Subcutaneous abdominal adipose tissue (tissue), 5 donors: ENCODE results near the gene CDK6.
A peak's percentile ranks its signal among the peaks of the same experiment; 100 is the strongest.

ENCODE experiments used
- H3K27ac ChIP-seq: one replicate; pipeline ENCODE4 v1.7.0; 2013; ENCODE audit warnings: low read depth, mild to moderate bottlenecking, inconsistent platforms, low read length, moderate library complexity
- H3K27me3 ChIP-seq, 5 donors: one replicate each; pipeline ENCODE4 v1.7.0; 2013; ENCODE audit warnings: low read length in 5 of 5, inconsistent platforms in 1 of 5; ENCODE audit not compliant: control insufficient read depth in 5 of 5, insufficient read depth in 4 of 5
- H3K36me3 ChIP-seq, 5 donors: one replicate each; pipeline ENCODE4 v1.7.0; 2013; ENCODE audit warnings: low read length in 5 of 5; ENCODE audit not compliant: control insufficient read depth in 5 of 5, insufficient read depth in 5 of 5
- H3K4me1 ChIP-seq, 5 donors: one replicate each; pipeline ENCODE4 v1.7.0; 2013; ENCODE audit warnings: low read length in 5 of 5, mild to moderate bottlenecking in 3 of 5, moderate library complexity in 1 of 5; ENCODE audit not compliant: control insufficient read depth in 5 of 5, insufficient read depth in 5 of 5
- H3K4me3 ChIP-seq, 5 donors: one replicate each; pipeline ENCODE4 v1.7.0; 2013; ENCODE audit warnings: low read length in 5 of 5, low read depth in 1 of 5
- H3K9ac ChIP-seq, 5 donors: one replicate each; pipeline ENCODE4 v1.7.0; 2013; ENCODE audit warnings: low read length in 5 of 5, mild to moderate bottlenecking in 4 of 5, moderate library complexity in 3 of 5
- H3K9me3 ChIP-seq, 5 donors: one replicate each; pipeline ENCODE4 v1.7.0; 2013; ENCODE audit warnings: low read length in 5 of 5; ENCODE audit not compliant: control insufficient read depth in 5 of 5
- donor health status: healthy.
- donor health status: healthy.
- donor health status: healthy.
- donor health status: healthy.
- donor health status: healthy.

Gene CDK6

GRCh38 chr7:92629779-92630178, 206.6 kb downstream of the CDK6 start:
- no peak overlapping the region for H3K27ac ChIP-seq

GRCh38 chr7:92627956-92628355, 208.4 kb downstream of the CDK6 start:
- peaks cover 0 to 5% (median 0%) of the 10 kb centered on the region in 5 donors for H3K36me3 ChIP-seq

More at GRCh38 chr7:92629779-92630178, 206.6 kb downstream of the CDK6 start:
- peaks cover 0 to 24% (median 21%) of the 10 kb centered on the region in 5 donors for H3K4me1 ChIP-seq
- H3K9me3 ChIP-seq, result peaks cover 0 to 3% (median 0%) of the 10 kb centered on the region in 5 donors
- H3K4me3 ChIP-seq, result no peak overlapping the region
- no peak overlapping the region for H3K9ac ChIP-seq
- no peaks in the 10 kb centered on the region for H3K27me3 ChIP-seq
- H3K36me3 ChIP-seq, result peaks cover 0 to 5% (median 0%) of the 10 kb centered on the region in 5 donors

GRCh38 chr7:92626281-92626809, 210.0 kb downstream of the CDK6 start:
- Histone ChIP-seq H3K4me3 (no peak overlapping the region), H3K27me3 (no peaks in the 10 kb centered on the region), H3K9me3 (peaks cover 0 to 3% (median 0%) of the 10 kb centered on the region in 5 donors), H3K36me3 (peaks cover 0 to 5% (median 0%) of the 10 kb centered on the region in 5 donors), H3K4me1 (peaks cover 0 to 5% (median under 1%) of the 10 kb centered on the region in 5 donors), H3K9ac (no peak overlapping the region), H3K27ac (no peak overlapping the region)

More at GRCh38 chr7:92627956-92628355, 208.4 kb downstream of the CDK6 start:
- Histone ChIP-seq H3K27me3 (no peaks in the 10 kb centered on the region), H3K9ac (no peak overlapping the region), H3K27ac (no peak overlapping the region), H3K4me1 (peaks cover 0 to 5% (median 3%) of the 10 kb centered on the region in 5 donors), H3K4me3 (no peak overlapping the region), H3K9me3 (peaks cover 0 to 3% (median 0%) of the 10 kb centered on the region in 5 donors)

GRCh38 chr7:92625617-92626016, 210.8 kb downstream of the CDK6 start:
- Histone ChIP-seq H3K27me3 (no peaks in the 10 kb centered on the region), H3K4me1 (peaks cover 0 to 9% (median 6%) of the 10 kb centered on the region in 5 donors), H3K4me3 (no peak overlapping the region), H3K27ac (no peak overlapping the region), H3K9ac (no peak overlapping the region), H3K9me3 (peaks cover 0 to 3% (median 0%) of the 10 kb centered on the region in 5 donors), H3K36me3 (peaks cover 0 to 5% (median 0%) of the 10 kb centered on the region in 5 donors)

GRCh38 chr7:92624298-92624996, 211.9 kb downstream of the CDK6 start:
- Histone ChIP-seq H3K4me3 (no peak overlapping the region), H3K27ac (no peak overlapping the region), H3K4me1 (peaks cover 0 to 9% (median 6%) of the 10 kb centered on the region in 5 donors), H3K36me3 (peaks cover 0 to 5% (median 0%) of the 10 kb centered on the region in 5 donors), H3K9ac (no peak overlapping the region), H3K27me3 (no peaks in the 10 kb centered on the region), H3K9me3 (no peaks in the 10 kb centered on the region)

- Histone ChIP-seq H3K27ac (no peak overlapping the region), H3K4me3 (no peak overlapping the region), H3K9ac (no peak overlapping the region), H3K27me3 (no peaks in the 10 kb centered on the region), H3K36me3 (peaks cover 0 to 4% (median 0%) of the 10 kb centered on the region in 5 donors), H3K9me3 (no peaks in the 10 kb centered on the region), H3K4me1 (peaks cover 0 to 9% (median 6%) of the 10 kb centered on the region in 5 donors)
These were observed 212.8 kb downstream of the CDK6 start for GRCh38 chr7:92623544-92623943.

GRCh38 chr7:92622685-92623084, 213.7 kb downstream of the CDK6 start:
- Histone ChIP-seq H3K9ac (no peak overlapping the region), H3K27ac (no peak overlapping the region), H3K27me3 (no peaks in the 10 kb centered on the region), H3K36me3 (peaks cover 0 to 5% (median 4%) of the 10 kb centered on the region in 5 donors), H3K4me1 (peaks cover 0 to 9% (median 6%) of the 10 kb centered on the region in 5 donors), H3K9me3 (no peaks in the 10 kb centered on the region), H3K4me3 (no peak overlapping the region)

- H3K4me1 ChIP-seq, result peaks cover 0 to 9% (median 6%) of the 10 kb centered on the region in 5 donors
- peaks cover 0 to 12% (median 10%) of the 10 kb centered on the region in 5 donors for H3K36me3 ChIP-seq
- H3K4me3 ChIP-seq, result no peak overlapping the region
- no peaks in the 10 kb centered on the region for H3K27me3 ChIP-seq
- H3K9me3 ChIP-seq, result no peaks in the 10 kb centered on the region
- H3K27ac ChIP-seq, result peak overlapping the region; percentile 39
- H3K9ac ChIP-seq, result no peak overlapping the region
These were observed 214.3 kb downstream of the CDK6 start for GRCh38 chr7:92622030-92622429.

GRCh38 chr7:92621561-92622023, 214.8 kb downstream of the CDK6 start:
- Histone ChIP-seq H3K9ac (peak overlapping the region in 2 of 5 donors; percentile 19 to 35), H3K27ac (peak overlapping the region; percentile 39), H3K4me3 (no peak overlapping the region), H3K9me3 (no peaks in the 10 kb centered on the region), H3K36me3 (peaks cover under 1 to 15% (median 12%) of the 10 kb centered on the region in 5 donors), H3K27me3 (no peaks in the 10 kb centered on the region), H3K4me1 (peaks cover 0 to 9% (median 6%) of the 10 kb centered on the region in 5 donors)

GRCh38 chr7:92621026-92621540, 215.3 kb downstream of the CDK6 start:
- H3K27me3 ChIP-seq, result no peaks in the 10 kb centered on the region
- H3K36me3 ChIP-seq, result peaks cover 5 to 20% (median 16%) of the 10 kb centered on the region in 5 donors
- peak overlapping the region; percentile 39 for H3K27ac ChIP-seq
- peaks cover 0 to 9% (median 6%) of the 10 kb centered on the region in 5 donors for H3K4me1 ChIP-seq
- H3K4me3 ChIP-seq, result no peak overlapping the region
- H3K9me3 ChIP-seq, result no peaks in the 10 kb centered on the region
- H3K9ac ChIP-seq, result peak overlapping the region in 2 of 5 donors; percentile 19 to 35
